HCT116 (cell line): ENCODE measurements around the gene STAM2. TPM values are rescaled to one million over a fixed set of nuclear protein-coding genes. Genes with fewer than 3 reads are reported as not detected.

ENCODE experiments used
- ATAC-seq: fragments of 200-7000 bp; cut with Tn5 transposase; 2 replicates; pipeline ENCODE4 v1.9.1; 2020; ENCODE audit warnings: mild to moderate bottlenecking, moderate library complexity
- BruUV-seq: library from RNA; stranded (reverse); fragments of 400-500 nt; replicated peaks from 2 replicates; lab custom pipeline; 2021; lab: Mats Ljungman, UMichigan
- CTCF ChIA-PET: fragments of 300-600 bp; sonication (Branson Sonifier 250); formaldehyde crosslinking; loops from one replicate; lab custom pipeline; 2021; ENCODE audit warnings: antibody characterized with exemption; lab: Charles Lee
- POLR2A ChIA-PET: fragments of 300-600, 350-600 bp; sonication (Branson Sonifier 250); formaldehyde crosslinking; loops from one replicate; lab custom pipeline; 2021; ENCODE audit warnings: antibody characterized with exemption; lab: Charles Lee
- RAD21 ChIA-PET, 2 experiments: fragments of 300-600 bp; sonication (Branson Sonifier 250); formaldehyde crosslinking; loops; one replicate each; lab custom pipeline; 2023; ENCODE audit warnings: low total read pairs in 2 of 2; ENCODE audit not compliant: uncharacterized antibody in 2 of 2, unreplicated experiment in 2 of 2, low non-redundant PET in 1 of 2; lab: Charles Lee
- DNase-seq: peaks from one replicate; pipeline ENCODE4 v3.0.0-alpha.2; 2010; ENCODE audit warnings: low read depth, low spot score
- H2AFZ ChIP-seq: fragments of 200-600 bp; shearing (Covaris generic), sonication (generic); 2 replicates; pipeline ENCODE4 v1.6.1; 2017; ENCODE audit warnings: low read depth, mixed run types, mixed read lengths, antibody characterized with exemption, low read length; ENCODE audit not compliant: poor library complexity, severe bottlenecking
- H3K27ac ChIP-seq: 2 replicates; pipeline ENCODE4 v1.5.1; 2012; ENCODE audit warnings: low read depth, low read length
- H3K27me3 ChIP-seq: fragments of 200-600 bp; sonication (generic); 2 replicates; pipeline ENCODE4 v1.6.1; 2016; ENCODE audit warnings: mixed run types, low read length, mixed read lengths; ENCODE audit not compliant: insufficient read depth
- H3K36me3 ChIP-seq, 2 experiments: fragments of 200-500 bp in 1 of 2; fragments of 200-600 bp in 1 of 2; sonication (Bioruptor generic) in 1 of 2; sonication (generic) in 1 of 2; 2 replicates each; pipeline versions ENCODE4 v1.5.1 to v1.6.1; 2014 to 2016; ENCODE audit warnings: low read length in 2 of 2, inconsistent platforms in 1 of 2, mixed read lengths in 1 of 2, mixed run types in 1 of 2; ENCODE audit not compliant: insufficient read depth in 2 of 2, control insufficient read depth in 1 of 2
- H3K4me1 ChIP-seq, 2 experiments: fragments of 200-600 bp in 1 of 2; sonication (generic) in 1 of 2; 2 replicates each; pipeline versions ENCODE4 v1.5.1 to v1.6.1; 2012 to 2017; ENCODE audit warnings: low read length in 2 of 2, inconsistent platforms in 1 of 2, mild to moderate bottlenecking in 1 of 2, mixed read lengths in 1 of 2, mixed run types in 1 of 2, moderate library complexity in 1 of 2; ENCODE audit not compliant: insufficient read depth in 2 of 2, control insufficient read depth in 1 of 2
- H3K4me2 ChIP-seq: fragments of 200-600 bp; sonication (generic); 2 replicates; pipeline ENCODE4 v1.6.1; 2017; ENCODE audit warnings: mixed run types, low read length, mixed read lengths
- H3K4me3 ChIP-seq, 2 experiments: fragments of 200-600 bp in 1 of 2; sonication (generic) in 1 of 2; replicated peaks in 1 of 2; 2 replicates each; pipeline ENCODE4 v1.5.1; 2011 to 2016; ENCODE audit warnings: low read length in 2 of 2, control low read depth in 1 of 2, low read depth in 1 of 2, mild to moderate bottlenecking in 1 of 2, mixed read lengths in 1 of 2, mixed run types in 1 of 2
- H3K79me2 ChIP-seq: fragments of 200-600 bp; sonication (generic); 2 replicates; pipeline ENCODE4 v1.6.1; 2017; ENCODE audit warnings: mild to moderate bottlenecking, mixed run types, low read length, moderate library complexity, mixed read lengths; ENCODE audit not compliant: insufficient read depth
- H3K9ac ChIP-seq: fragments of 200-600 bp; sonication (generic); 2 replicates; pipeline ENCODE4 v1.6.1; 2016; ENCODE audit warnings: low read length, mixed read lengths
- H3K9me2 ChIP-seq: fragments of 200-600 bp; sonication (generic), shearing (Covaris generic); 2 replicates; pipeline ENCODE4 v1.6.1; 2017; ENCODE audit warnings: mixed run types, mild to moderate bottlenecking, moderate library complexity; ENCODE audit not compliant: insufficient read depth
- H3K9me3 ChIP-seq, 2 experiments: fragments of 200-500 bp in 1 of 2; fragments of 200-600 bp in 1 of 2; sonication (Bioruptor generic) in 1 of 2; sonication (generic) in 1 of 2; 2 replicates each; pipeline ENCODE4 v1.6.1; 2014 to 2017; ENCODE audit warnings: low read length in 2 of 2, mixed read lengths in 2 of 2, inconsistent platforms in 1 of 2, low read depth in 1 of 2, mild to moderate bottlenecking in 1 of 2, mixed run types in 1 of 2, moderate library complexity in 1 of 2; ENCODE audit not compliant: control insufficient read depth in 1 of 2, insufficient read depth in 1 of 2
- H4K20me1 ChIP-seq: fragments of 200-600 bp; sonication (generic), shearing (Covaris generic); 2 replicates; pipeline ENCODE4 v1.6.1; 2017; ENCODE audit warnings: mixed run types, mild to moderate bottlenecking, moderate library complexity; ENCODE audit not compliant: insufficient read depth
- POLR2A ChIP-seq: IDR thresholded peaks from 2 replicates; pipeline ENCODE4 v1.7.0; 2011; ENCODE audit warnings: borderline replicate concordance; ENCODE audit not compliant: insufficient read depth, insufficient read length; ENCODE audit errors: extremely low read depth
- POLR2AphosphoS5 ChIP-seq: IDR thresholded peaks from 2 replicates; pipeline ENCODE4 v1.6.1; 2011; ENCODE audit warnings: mild to moderate bottlenecking, low read depth, low read length, moderate library complexity
- REST ChIP-seq: IDR thresholded peaks from 2 replicates; pipeline ENCODE4 v1.6.1; 2012; ENCODE audit warnings: low read depth
- ZBTB33 ChIP-seq: IDR thresholded peaks from 2 replicates; pipeline ENCODE4 v1.6.1; 2011; ENCODE audit warnings: mild to moderate bottlenecking, low read length, moderate library complexity; ENCODE audit not compliant: insufficient replicate concordance; ENCODE audit errors: extremely low read depth
- ZFX ChIP-seq: fragments of 450-650 bp; IDR thresholded peaks from 2 replicates; pipeline ENCODE4 v1.6.1; 2017
- intact Hi-C: fragments of 100-400 bp; cut with micrococcal nuclease; formaldehyde crosslinking; loops from 2 replicates; pipeline ENCODE4 v1.10.0; 2022
- total RNA-seq: library from RNA; stranded (reverse); gene quantifications from one replicate; pipeline ENCODE4 v1.2.1, GENCODE V29; 2021; ENCODE audit not compliant: unreplicated experiment

STAM2 gene
- total RNA-seq, 1 experiment from 2014 or later = 19.2 TPM

- CTCF ChIA-PET = no interaction called here
Observed at GRCh38 chr2:152083202-152083875, 92.2 kb downstream of the STAM2 start.

GRCh38 chr2:152078662-152079061, 96.9 kb downstream of the STAM2 start:
- RAD21 ChIA-PET = no interaction called here
- H3K36me3 ChIP-seq = no peaks in the 10 kb centered on the region
- POLR2A ChIA-PET = no interaction called here
- DNase-seq (no peak), ATAC-seq (no peak)
- TF ChIP-seq REST (no peak), ZFX (no peak), POLR2AphosphoS5 (no peak), POLR2A (no peak)
- H3K9me3 ChIP-seq = no peaks in the 10 kb centered on the region
- no peaks in the 10 kb centered on the region for H3K79me2 ChIP-seq
- no peak overlapping the region for H2AFZ ChIP-seq
- CTCF ChIA-PET = no interaction called here
- no peaks in the 10 kb centered on the region for H3K9me2 ChIP-seq
- no peak overlapping the region for H3K9ac ChIP-seq
- H3K4me2 ChIP-seq = no peak overlapping the region
- H3K4me1 ChIP-seq = no peaks in the 10 kb centered on the region
- no TSS peak for BruUV-seq
- H3K4me3 ChIP-seq = no peak overlapping the region
- no peak overlapping the region for H3K27ac ChIP-seq
- intact Hi-C loops = no loop called here
- no peaks in the 10 kb centered on the region for H4K20me1 ChIP-seq
- H3K27me3 ChIP-seq = no peaks in the 10 kb centered on the region

More at GRCh38 chr2:152083202-152083875, 92.2 kb downstream of the STAM2 start:
- Histone ChIP-seq H3K27ac (no peak overlapping the region), H3K36me3 (no peaks in the 10 kb centered on the region), H3K9ac (no peak overlapping the region), H3K4me2 (no peak overlapping the region), H2AFZ (no peak overlapping the region), H3K79me2 (no peaks in the 10 kb centered on the region), H3K27me3 (no peaks in the 10 kb centered on the region), H3K9me2 (no peaks in the 10 kb centered on the region), H3K4me3 (no peak overlapping the region), H3K9me3 (no peaks in the 10 kb centered on the region), H4K20me1 (no peaks in the 10 kb centered on the region), H3K4me1 (no peaks in the 10 kb centered on the region)
- intact Hi-C loops = no loop called here
- ATAC-seq (no peak), DNase-seq (no peak)
- no peak for TF ChIP-seq ZBTB33
- RAD21 ChIA-PET = no interaction called here
- POLR2A ChIA-PET = no interaction called here
- no TSS peak for BruUV-seq
